HG03103 (cell line): ENCODE results near the gene NR2F1-AS1.

ENCODE experiments used
- ATAC-seq: cut with Tn5 transposase; IDR thresholded peaks from one replicate; pipeline ENCODE4 v1.9.1; 2021; ENCODE audit warnings: low read depth; ENCODE audit not compliant: unreplicated experiment

NR2F1-AS1 gene

DNA sequence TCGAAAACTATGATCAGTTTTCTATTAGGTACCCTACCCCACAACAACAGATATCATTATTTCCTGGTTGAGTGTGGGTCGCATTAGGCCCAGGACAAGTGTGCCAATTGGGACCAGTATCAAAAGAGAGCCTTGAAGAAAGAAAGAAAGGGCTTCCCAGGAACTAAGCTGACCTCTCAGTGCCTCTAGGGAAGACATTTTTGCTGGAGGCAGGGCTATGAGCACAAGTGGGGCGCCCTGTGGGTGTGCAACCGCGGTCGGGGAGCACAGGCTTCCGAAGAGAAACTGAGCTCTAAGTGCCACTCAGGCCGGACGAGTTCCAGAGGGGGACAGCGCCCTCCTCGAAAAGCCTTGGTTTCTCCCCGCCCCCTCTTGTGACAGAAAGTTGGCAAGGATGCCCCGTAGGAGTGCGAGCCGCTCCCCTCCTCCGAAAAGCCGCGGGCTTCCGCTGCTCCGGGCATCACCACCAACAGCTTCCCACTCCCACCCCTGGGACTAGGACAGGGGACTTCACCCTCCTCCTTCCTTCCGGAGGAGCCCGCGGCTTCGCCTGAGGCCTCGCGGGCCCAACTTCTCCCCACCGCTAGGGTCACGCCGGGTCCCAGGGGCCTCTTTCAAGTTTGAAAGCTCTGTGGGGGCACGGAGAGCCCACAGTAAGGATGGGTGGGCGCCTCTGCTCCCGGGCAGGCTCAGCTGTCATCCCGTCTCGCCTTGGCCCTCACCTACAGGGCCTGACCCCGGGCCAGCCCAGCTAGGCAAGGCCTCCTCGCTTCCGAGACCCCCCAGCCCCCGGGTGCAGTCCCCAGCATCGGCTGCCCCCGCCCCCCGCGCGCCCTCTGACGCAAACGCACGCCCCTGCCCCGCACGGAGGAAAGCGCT is 2.0 kb downstream of the NR2F1-AS1 start:
- no peak for ATAC-seq

DNA sequence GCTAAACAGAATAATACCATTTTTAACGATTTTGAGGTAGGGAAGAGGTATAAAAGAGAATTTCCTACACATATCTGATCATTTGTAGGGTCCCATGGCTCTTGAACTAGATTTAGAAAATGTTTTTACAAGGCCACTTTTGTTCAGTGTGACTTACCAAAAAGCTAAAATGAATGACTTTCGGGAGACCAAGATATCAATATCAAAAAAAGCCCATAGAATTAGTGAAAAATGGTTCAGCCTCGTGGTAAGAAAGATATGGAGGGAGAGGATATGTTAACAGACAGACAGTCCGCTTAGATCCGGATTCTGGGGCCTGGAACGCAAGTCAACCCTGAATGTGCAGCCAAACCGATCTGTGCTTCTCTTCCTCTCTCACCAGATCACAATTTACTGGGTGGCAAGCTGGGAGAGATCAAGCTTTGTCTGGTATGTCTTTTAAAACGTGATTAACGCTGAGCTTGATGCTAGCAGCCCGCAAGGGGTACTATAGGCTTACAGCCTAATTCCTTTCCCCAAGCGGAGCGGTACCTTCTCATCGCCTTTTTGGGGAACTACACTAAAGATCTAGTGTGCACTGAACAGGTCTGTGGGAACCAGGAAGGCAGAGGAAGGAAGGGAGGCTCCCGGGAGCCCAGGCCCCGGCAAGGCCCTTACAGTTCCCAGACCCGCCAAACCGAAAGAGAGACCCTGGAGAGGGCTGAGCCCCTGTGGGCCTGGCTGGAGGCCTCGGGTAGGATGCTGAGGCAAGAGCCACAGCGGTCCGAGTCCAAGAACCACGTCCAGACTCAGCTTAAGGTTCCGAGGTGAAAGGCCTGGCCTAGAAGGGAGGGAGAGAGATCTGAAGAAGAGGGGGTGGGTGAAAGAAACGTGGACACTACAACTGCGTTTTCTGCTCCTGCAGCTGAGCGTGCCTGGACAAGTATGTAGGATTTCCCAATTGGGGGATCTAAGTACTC is 2.9 kb downstream of the NR2F1-AS1 start:
- ATAC-seq, result no peak

- no peak for ATAC-seq
These were observed 3.8 kb downstream of the NR2F1-AS1 start for GRCh38 chr5:93576994-93577853.

GRCh38 chr5:93575461-93576414 is 5.3 kb downstream of the NR2F1-AS1 start:
- no peak for ATAC-seq

- no peak for ATAC-seq
These were observed 6.3 kb downstream of the NR2F1-AS1 start for GRCh38 chr5:93574491-93575305.

GRCh38 chr5:93573354-93574351 is 7.4 kb downstream of the NR2F1-AS1 start:
- no peak for ATAC-seq

DNA sequence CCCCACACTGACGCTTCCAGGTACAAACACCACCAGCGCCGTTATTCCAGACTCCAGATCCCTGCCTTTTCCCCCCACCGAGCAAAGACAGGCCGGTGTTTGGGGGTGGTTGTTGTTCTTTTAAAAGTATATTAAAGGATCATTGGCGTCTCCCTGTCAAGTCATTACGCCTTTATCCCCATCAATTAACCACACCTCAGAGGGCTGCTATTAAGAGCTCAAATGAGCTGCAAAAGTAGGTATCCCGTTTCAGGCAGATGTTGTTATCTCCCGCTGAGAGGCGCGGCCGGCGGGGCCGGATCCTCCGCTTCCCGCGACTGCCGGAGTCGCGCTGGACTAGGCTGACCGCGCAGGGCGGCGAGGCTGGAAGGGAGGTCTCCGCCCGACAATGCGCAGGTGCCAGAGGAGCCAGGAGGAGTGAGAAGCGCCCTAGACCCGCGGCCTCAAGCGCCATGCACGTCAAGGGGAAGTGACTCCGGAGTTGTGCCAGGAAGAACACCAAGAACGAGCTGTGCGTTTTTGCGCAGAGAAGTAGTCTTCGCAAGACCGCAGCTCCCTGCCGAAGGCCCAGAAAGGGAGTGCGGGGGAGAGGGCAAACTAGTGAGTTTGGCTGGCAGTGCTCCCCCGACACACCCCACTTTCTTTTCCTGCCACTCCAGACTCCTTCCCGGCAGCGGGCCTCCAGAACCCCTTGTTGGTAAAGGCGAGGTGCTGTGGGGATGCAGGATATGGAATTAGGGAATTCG is 8.2 kb downstream of the NR2F1-AS1 start:
- ATAC-seq, result no peak

GRCh38 chr5:93572101-93572607 is 8.9 kb downstream of the NR2F1-AS1 start:
- ATAC-seq, result no peak

- no peak for ATAC-seq
These were observed 9.7 kb downstream of the NR2F1-AS1 start for GRCh38 chr5:93571114-93571949.

- peak; percentile 45 for ATAC-seq
These were observed 10.5 kb downstream of the NR2F1-AS1 start for GRCh38 chr5:93570294-93571113.

DNA sequence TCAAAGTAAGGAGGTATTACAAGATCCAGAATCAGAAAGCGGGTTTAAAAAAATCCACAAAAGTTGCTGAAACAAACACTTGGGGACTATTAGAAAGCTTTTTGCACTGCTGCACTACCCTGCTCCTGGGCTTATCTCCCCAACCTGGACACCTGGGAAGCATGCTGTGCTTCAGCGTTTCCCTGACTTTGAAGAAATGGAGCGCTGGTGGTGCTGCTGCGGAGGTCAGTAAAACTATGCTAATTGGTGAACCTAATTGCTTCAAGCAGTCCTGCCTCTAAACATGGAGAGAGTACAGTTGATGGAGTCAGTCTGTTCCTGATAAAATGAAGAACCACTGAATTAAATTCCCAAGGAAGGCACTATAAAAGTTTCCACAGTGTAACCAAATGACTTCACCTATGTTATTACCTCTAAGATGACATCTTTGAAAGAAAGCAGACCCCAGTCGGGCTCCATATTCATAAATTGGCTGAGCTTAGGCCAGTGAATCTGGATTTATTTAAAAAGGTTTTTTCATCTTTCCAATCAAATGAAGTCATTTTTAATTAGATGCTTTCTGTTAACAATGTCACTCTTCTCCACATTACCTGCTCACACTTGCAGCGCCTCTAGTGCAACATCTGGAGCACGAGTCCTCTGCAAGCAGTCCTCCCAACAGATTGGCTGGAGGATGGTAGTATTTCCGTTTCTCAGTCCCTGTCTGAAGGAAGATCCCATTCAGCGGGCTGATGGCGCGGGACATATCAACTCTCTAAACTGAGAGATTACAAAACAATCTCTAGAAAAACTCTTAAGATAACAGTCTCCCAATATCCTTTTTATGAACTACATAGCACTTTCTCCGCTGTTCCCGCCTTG is 11.5 kb downstream of the NR2F1-AS1 start:
- ATAC-seq, result no peak

DNA sequence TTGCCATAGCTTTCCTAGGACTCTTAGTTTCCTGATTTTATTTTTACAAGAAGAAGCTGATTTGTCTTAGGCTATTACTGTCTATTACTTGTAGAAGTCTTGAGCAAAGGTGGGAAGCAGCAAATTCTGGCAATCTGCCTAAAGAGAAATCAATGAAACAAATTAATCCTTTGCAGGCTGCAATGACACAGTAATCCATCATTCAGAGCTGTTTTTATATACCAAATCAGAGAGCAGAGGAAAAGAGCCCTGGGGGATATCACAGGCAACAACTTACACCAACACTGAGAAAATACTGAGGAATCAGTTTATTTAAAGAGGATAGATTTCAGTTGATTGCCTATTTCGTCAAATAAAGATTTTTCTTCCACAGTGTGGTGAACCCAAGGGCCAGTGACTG is 13.6 kb downstream of the NR2F1-AS1 start:
- ATAC-seq, result no peak

- ATAC-seq, result no peak
These were observed 14.9 kb downstream of the NR2F1-AS1 start for GRCh38 chr5:93566091-93566490.
